ENCODE measurements around the gene LIPT2. TPM values are rescaled to one million over a fixed set of nuclear protein-coding genes. Genes with fewer than 3 reads are reported as not detected.

Gene LIPT2
- total and polyA plus RNA-seq, 2 of the 4 experiments (the other 2 are of a cell fraction) = 1.7 to 2.9 TPM

DNA sequence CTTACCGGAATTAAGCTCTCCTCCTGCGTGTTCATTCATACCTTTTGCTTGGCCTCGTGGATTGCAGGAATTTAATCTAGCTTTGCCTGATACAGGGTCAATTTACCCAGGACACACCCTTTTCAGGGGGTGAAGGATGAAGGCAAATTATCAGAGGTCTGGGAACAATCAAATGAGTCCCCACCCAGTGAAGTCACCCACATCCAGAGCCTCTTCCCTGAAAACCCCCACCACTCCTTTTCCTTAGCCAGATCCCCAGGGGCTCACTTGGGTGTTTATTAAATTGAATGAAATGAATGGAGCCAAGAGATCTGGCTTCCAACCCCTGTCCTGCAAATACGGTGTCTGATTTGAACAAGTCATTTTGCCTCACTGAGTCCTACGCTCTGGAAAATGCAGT is 31.0 kb upstream of the LIPT2 start:
- in situ Hi-C loops (cut with MboI; ENCODE audit: low sequenced_read_pairs) = no loop called here
- DNase-seq (no peak), ATAC-seq (ENCODE audit: low read depth) (no peak)
- no peaks in the 10 kb centered on the region for H3K9me3 ChIP-seq (ENCODE audit: control insufficient read depth, insufficient read depth, low read length)
- no peak overlapping the region for H2AFZ ChIP-seq (replicated peaks; ENCODE audit: low read length, poor library complexity)
- no peak overlapping the region for H3K18ac ChIP-seq (ENCODE audit: low read depth, low read length)
- H4K8ac ChIP-seq (ENCODE audit: low read depth in 2 of 2, low read length in 2 of 2) = no peak overlapping the region
- intact Hi-C loops (cut with micrococcal nuclease) = no loop called here
- H3K4me1 ChIP-seq (ENCODE audit: control insufficient read depth, insufficient read depth, low read length) = peaks cover 4% of the 10 kb centered on the region
- no peak overlapping the region for H2AK9ac ChIP-seq (replicated peaks; ENCODE audit: low read depth, low read length, poor library complexity)
- ChIA-PET POLR2A (ENCODE audit: unreplicated experiment) (no interaction called here), CTCF (no interaction called here)
- no peak overlapping the region for H2BK20ac ChIP-seq (ENCODE audit: low read depth, low read length)
- H3K27me3 ChIP-seq (ENCODE audit: control insufficient read depth, insufficient read depth, low read length) = peaks cover 33% of the 10 kb centered on the region
- no peak overlapping the region for H4K91ac ChIP-seq (ENCODE audit: insufficient read depth, low read depth, low read length)
- H3K9ac ChIP-seq (ENCODE audit: low read depth, low read length) = no peak overlapping the region
- no peaks in the 10 kb centered on the region for H3K79me1 ChIP-seq (ENCODE audit: low read depth in 1 of 2, low read length in 2 of 2)
- no CpG with 5 or more reads among the region's 5 CpGs for WGBS, 2 experiments (ENCODE audit: extremely low coverage in 2 of 2, insufficient read length in 1 of 2)
- no peak overlapping the region for H3K14ac ChIP-seq (replicated peaks; ENCODE audit: low read depth, low read length)
- TF ChIP-seq MXI1 (IDR thresholded peaks at IDR 0.05; ENCODE audit: borderline replicate concordance, low read depth, low read length) = no peak
- TF ChIP-seq, protein P1, sequence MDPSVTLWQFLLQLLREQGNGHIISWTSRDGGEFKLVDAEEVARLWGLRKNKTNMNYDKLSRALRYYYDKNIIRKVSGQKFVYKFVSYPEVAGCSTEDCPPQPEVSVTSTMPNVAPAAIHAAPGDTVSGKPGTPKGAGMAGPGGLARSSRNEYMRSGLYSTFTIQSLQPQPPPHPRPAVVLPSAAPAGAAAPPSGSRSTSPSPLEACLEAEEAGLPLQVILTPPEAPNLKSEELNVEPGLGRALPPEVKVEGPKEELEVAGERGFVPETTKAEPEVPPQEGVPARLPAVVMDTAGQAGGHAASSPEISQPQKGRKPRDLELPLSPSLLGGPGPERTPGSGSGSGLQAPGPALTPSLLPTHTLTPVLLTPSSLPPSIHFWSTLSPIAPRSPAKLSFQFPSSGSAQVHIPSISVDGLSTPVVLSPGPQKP (IDR thresholded peaks at IDR 0.05; ENCODE audit: borderline replicate concordance, low read depth, low read length) = no peak
- no peak for TF ChIP-seq POLR2A (IDR thresholded peaks at IDR 0.05; ENCODE audit: low read depth, low read length)
- no peak for TF ChIP-seq CEBPB (IDR thresholded peaks at IDR 0.05; ENCODE audit: low read depth, low read length)
- no peak for TF ChIP-seq MAZ (IDR thresholded peaks at IDR 0.05; ENCODE audit: borderline replicate concordance, low read depth, low read length)
- no peak for TF ChIP-seq SMC3 (IDR thresholded peaks at IDR 0.05; ENCODE audit: low read depth, low read length)
- no peak for TF ChIP-seq CHD1 (IDR thresholded peaks at IDR 0.05; ENCODE audit: low read depth, low read length)
- TF ChIP-seq BHLHE40 (IDR thresholded peaks at IDR 0.05; ENCODE audit: low read depth, low read length) = no peak
- no peak for TF ChIP-seq RCOR1 (IDR thresholded peaks at IDR 0.05; ENCODE audit: insufficient replicate concordance, low read length)
- TF ChIP-seq, protein P2, sequence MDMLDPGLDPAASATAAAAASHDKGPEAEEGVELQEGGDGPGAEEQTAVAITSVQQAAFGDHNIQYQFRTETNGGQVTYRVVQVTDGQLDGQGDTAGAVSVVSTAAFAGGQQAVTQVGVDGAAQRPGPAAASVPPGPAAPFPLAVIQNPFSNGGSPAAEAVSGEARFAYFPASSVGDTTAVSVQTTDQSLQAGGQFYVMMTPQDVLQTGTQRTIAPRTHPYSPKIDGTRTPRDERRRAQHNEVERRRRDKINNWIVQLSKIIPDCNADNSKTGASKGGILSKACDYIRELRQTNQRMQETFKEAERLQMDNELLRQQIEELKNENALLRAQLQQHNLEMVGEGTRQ (IDR thresholded peaks at IDR 0.05; ENCODE audit: low read depth, low read length) = no peak
- TF ChIP-seq, protein P3, sequence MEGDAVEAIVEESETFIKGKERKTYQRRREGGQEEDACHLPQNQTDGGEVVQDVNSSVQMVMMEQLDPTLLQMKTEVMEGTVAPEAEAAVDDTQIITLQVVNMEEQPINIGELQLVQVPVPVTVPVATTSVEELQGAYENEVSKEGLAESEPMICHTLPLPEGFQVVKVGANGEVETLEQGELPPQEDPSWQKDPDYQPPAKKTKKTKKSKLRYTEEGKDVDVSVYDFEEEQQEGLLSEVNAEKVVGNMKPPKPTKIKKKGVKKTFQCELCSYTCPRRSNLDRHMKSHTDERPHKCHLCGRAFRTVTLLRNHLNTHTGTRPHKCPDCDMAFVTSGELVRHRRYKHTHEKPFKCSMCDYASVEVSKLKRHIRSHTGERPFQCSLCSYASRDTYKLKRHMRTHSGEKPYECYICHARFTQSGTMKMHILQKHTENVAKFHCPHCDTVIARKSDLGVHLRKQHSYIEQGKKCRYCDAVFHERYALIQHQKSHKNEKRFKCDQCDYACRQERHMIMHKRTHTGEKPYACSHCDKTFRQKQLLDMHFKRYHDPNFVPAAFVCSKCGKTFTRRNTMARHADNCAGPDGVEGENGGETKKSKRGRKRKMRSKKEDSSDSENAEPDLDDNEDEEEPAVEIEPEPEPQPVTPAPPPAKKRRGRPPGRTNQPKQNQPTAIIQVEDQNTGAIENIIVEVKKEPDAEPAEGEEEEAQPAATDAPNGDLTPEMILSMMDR (conservative IDR thresholded peaks at IDR 0.05; ENCODE audit: low read depth, low read length) = no peak
- no peak for TF ChIP-seq MAFK (IDR thresholded peaks at IDR 0.05; ENCODE audit: low read depth, low read length)
- no peak overlapping the region for H3K4me3 ChIP-seq (ENCODE audit: insufficient read depth, low read depth, low read length)
- H2BK5ac ChIP-seq (ENCODE audit: low read depth, low read length, poor library complexity, severe bottlenecking) = no peak overlapping the region
- no peak overlapping the region for H3K56ac ChIP-seq (ENCODE audit: extremely low read depth, insufficient read depth, low read length)
- peaks cover 6% of the 10 kb centered on the region; the same call in 1 of the 2 replicates for H3K9me1 ChIP-seq (ENCODE audit: insufficient read depth, low read length)
- H3K23ac ChIP-seq (ENCODE audit: low read depth, low read length) = no peak overlapping the region
- dilution Hi-C loops (cut with HindIII; ENCODE audit: low sequenced_read_pairs, unreplicated experiment) = no loop called here
- H2BK120ac ChIP-seq (ENCODE audit: low read depth, low read length) = no peak overlapping the region
- no peak overlapping the region for H2AK5ac ChIP-seq (ENCODE audit: low read depth, low read length)
- H3K4ac ChIP-seq (ENCODE audit: low read depth, low read length) = no peak overlapping the region
- H3K36me3 ChIP-seq (ENCODE audit: control insufficient read depth, insufficient read depth, low read length) = no peaks in the 10 kb centered on the region
- no peak overlapping the region for H3K27ac ChIP-seq (ENCODE audit: insufficient read depth, low read length)
- no peak overlapping the region for H4K5ac ChIP-seq (ENCODE audit: low read depth, low read length)
- H2BK15ac ChIP-seq (ENCODE audit: low read depth, low read length) = no peak overlapping the region
- no peak overlapping the region for H3K4me2 ChIP-seq (ENCODE audit: low read depth, low read length)
- no peaks in the 10 kb centered on the region for H4K20me1 ChIP-seq (ENCODE audit: insufficient read depth, low read length)
- BruUV-seq (replicated peaks) = no TSS peak

Data from IMR-90 (cell line).